ENCODE measurements around the gene IFI27. TPM values are rescaled to one million over a fixed set of nuclear protein-coding genes. Genes with fewer than 3 reads are reported as not detected.
"Not testable (repeated sequence)": the region's sequence is repeated elsewhere in the genome, so short reads cannot be mapped to it uniquely, and the experiment has no call there.

IFI27 gene
- total RNA-seq, 1 donor from 2014 or later, result 3.7 TPM

DNA sequence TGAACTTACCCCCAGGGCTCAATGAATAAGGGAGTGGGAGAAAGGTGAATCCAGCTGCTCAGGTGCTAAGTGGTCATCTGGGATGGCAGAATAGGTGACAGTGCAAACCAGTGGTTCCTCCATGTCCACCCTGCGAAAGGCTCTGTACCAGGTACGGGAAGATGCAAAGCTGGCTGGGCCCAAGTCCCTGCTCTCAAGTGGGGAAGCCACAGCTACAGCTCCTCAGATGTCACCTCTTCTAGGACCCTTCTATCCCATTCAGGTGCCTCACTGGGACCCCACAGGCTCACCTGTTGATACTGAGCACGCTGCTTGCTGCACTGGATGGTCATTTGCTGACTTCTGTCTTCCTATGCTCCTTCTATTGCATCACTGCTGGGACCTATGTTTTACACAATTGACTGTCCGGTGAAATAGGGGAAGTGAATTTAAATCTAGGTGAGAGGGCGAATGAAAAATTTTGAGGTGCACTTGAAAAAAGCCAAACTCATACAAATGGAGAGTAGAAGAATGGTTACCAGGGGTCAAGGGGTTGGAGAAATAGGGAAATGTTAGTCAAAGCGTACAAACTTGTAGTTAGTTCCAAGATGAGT, 43.3 kb downstream of the IFI27 start:
- peaks cover 9% of the 10 kb centered on the region for H3K36me3 Mint-ChIP-seq (ENCODE audit: unreplicated experiment)
- no peak overlapping the region for H3K4me3 Mint-ChIP-seq (ENCODE audit: unreplicated experiment)
- H3K27me3 Mint-ChIP-seq (ENCODE audit: unreplicated experiment), result peaks cover 3% of the 10 kb centered on the region
- no peak overlapping the region for H3K27ac Mint-ChIP-seq (ENCODE audit: unreplicated experiment)
- TF ChIP-seq, protein P1, sequence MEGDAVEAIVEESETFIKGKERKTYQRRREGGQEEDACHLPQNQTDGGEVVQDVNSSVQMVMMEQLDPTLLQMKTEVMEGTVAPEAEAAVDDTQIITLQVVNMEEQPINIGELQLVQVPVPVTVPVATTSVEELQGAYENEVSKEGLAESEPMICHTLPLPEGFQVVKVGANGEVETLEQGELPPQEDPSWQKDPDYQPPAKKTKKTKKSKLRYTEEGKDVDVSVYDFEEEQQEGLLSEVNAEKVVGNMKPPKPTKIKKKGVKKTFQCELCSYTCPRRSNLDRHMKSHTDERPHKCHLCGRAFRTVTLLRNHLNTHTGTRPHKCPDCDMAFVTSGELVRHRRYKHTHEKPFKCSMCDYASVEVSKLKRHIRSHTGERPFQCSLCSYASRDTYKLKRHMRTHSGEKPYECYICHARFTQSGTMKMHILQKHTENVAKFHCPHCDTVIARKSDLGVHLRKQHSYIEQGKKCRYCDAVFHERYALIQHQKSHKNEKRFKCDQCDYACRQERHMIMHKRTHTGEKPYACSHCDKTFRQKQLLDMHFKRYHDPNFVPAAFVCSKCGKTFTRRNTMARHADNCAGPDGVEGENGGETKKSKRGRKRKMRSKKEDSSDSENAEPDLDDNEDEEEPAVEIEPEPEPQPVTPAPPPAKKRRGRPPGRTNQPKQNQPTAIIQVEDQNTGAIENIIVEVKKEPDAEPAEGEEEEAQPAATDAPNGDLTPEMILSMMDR (IDR thresholded peaks at IDR 0.05; ENCODE audit: partially characterized antibody, unreplicated experiment), result no peak
- peaks cover 4% of the 10 kb centered on the region for H3K9me3 Mint-ChIP-seq (ENCODE audit: unreplicated experiment)
- H3K4me1 Mint-ChIP-seq (ENCODE audit: low read depth, unreplicated experiment), result peaks cover 2% of the 10 kb centered on the region
- no peak for DNase-seq

DNA sequence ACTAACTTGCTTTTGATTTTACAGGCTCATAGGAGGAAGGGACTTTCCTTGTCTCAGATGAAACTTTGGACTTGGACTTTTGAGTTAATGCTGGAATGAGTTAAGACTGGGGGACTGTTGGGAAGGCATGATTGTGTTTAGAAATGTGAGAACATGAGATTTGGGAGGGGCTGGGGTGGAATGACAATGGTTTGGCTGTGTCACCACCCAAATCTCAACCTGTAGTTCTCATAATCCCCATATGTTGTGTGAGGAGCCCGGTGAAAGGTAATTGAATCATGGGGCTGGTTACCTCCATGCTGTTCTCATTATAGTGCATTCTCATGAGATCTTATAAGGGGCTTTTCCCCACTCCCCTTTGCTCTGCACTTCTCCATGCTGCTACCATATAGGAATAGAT, 45.6 kb downstream of the IFI27 start:
- H3K4me1 Mint-ChIP-seq (ENCODE audit: low read depth, unreplicated experiment); H3K27me3 Mint-ChIP-seq (ENCODE audit: unreplicated experiment); DNase-seq; H3K36me3 Mint-ChIP-seq (ENCODE audit: unreplicated experiment); H3K4me3 Mint-ChIP-seq (ENCODE audit: unreplicated experiment); H3K9me3 Mint-ChIP-seq (ENCODE audit: unreplicated experiment); H3K27ac Mint-ChIP-seq (ENCODE audit: unreplicated experiment): not testable (repeated sequence)

DNA sequence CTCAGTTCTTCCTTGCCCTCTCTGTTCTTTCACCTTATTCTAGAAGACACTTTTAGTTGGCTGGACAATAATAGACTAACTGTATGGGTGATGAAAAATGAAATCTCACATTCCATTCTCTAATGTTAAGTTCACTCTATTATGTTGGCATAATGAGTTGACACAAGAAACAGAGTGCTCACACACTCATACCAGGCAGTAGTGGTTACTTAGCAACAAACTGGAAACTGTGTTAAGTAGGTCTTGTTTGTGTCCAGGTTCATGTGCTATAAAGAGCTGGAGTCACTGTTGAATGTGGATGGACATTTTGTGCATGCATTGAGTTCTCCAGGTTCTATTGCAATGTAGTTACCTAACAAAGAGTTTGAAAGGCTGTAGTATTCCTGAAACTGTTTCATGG, 46.7 kb downstream of the IFI27 start:
- TF ChIP-seq, protein P1 (IDR thresholded peaks at IDR 0.05; ENCODE audit: partially characterized antibody, unreplicated experiment), result no peak
- DNase-seq, result no peak
- Mint-ChIP-seq H3K36me3 (ENCODE audit: unreplicated experiment) (peaks cover 9% of the 10 kb centered on the region), H3K4me3 (ENCODE audit: unreplicated experiment) (no peak overlapping the region), H3K27ac (ENCODE audit: unreplicated experiment) (no peak overlapping the region), H3K9me3 (ENCODE audit: unreplicated experiment) (peaks cover 4% of the 10 kb centered on the region), H3K4me1 (ENCODE audit: low read depth, unreplicated experiment) (peaks cover 2% of the 10 kb centered on the region), H3K27me3 (ENCODE audit: unreplicated experiment) (peaks cover 5% of the 10 kb centered on the region)

DNA sequence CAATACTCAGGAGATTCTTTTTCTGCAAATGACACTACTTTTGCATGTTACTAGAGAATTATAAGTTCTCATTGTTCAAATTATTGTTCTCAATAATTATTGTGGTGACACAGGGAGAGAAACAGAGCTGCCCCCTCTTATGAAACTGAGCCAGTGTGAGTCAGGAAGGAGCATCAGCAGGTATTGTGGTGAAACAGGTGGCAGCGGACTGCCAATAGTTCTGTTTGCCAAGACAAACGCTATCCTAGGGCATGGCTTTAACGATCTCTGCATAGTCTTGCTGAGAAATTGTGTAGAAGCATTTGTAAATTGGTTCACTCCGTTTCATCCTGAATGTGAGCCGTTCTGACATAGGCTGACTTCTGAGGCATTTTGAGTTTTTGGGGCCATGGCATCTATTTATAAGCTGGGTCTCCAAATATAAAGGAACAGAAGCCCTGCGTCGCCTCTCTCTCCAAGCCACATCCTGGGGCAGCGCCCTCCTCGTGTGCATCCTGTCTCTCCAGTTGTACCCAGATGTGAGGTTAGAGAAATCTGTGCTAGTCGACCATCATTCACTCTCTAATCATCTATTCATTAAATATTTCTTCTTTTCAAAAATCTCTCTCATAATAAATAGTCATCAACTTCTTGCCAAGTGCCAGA, 47.8 kb downstream of the IFI27 start:
- peaks cover 9% of the 10 kb centered on the region for H3K36me3 Mint-ChIP-seq (ENCODE audit: unreplicated experiment)
- H3K4me1 Mint-ChIP-seq (ENCODE audit: low read depth, unreplicated experiment), result no peaks in the 10 kb centered on the region
- TF ChIP-seq, protein P1 (IDR thresholded peaks at IDR 0.05; ENCODE audit: partially characterized antibody, unreplicated experiment), result no peak
- no peak overlapping the region for H3K27ac Mint-ChIP-seq (ENCODE audit: unreplicated experiment)
- H3K27me3 Mint-ChIP-seq (ENCODE audit: unreplicated experiment), result peaks cover 6% of the 10 kb centered on the region
- H3K9me3 Mint-ChIP-seq (ENCODE audit: unreplicated experiment), result peaks cover 4% of the 10 kb centered on the region
- H3K4me3 Mint-ChIP-seq (ENCODE audit: unreplicated experiment), result no peak overlapping the region
- no peak for DNase-seq

DNA sequence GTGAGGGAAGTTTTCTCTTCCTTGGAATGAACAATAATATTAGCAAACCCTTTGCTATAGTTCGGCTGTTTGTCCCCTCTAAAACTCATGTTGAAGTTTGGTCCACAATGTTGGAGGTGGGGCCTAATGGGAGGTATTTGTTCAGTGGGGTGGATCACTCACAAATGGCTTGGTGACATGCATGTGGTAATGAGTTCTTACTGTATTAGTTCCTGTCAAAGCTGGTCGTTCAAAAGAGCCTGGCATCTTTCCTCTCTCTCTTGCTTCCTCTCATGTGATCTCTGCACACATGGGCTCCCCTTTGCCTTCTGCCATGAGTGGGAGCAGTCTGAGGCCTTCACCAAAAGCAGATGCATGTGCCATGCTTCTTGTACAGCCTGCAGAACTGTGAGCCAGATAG, 50.5 kb downstream of the IFI27 start:
- Mint-ChIP-seq H3K4me3 (ENCODE audit: unreplicated experiment) (no peak overlapping the region), H3K27me3 (ENCODE audit: unreplicated experiment) (peaks cover 9% of the 10 kb centered on the region), H3K27ac (ENCODE audit: unreplicated experiment) (no peak overlapping the region), H3K36me3 (ENCODE audit: unreplicated experiment) (peaks cover 1% of the 10 kb centered on the region), H3K9me3 (ENCODE audit: unreplicated experiment) (no peaks in the 10 kb centered on the region), H3K4me1 (ENCODE audit: low read depth, unreplicated experiment) (peaks cover 5% of the 10 kb centered on the region)
- TF ChIP-seq, protein P1 (IDR thresholded peaks at IDR 0.05; ENCODE audit: partially characterized antibody, unreplicated experiment), result no peak
- DNase-seq, result no peak
